Measurements from ENCODE around the gene STK32B.

DNA sequence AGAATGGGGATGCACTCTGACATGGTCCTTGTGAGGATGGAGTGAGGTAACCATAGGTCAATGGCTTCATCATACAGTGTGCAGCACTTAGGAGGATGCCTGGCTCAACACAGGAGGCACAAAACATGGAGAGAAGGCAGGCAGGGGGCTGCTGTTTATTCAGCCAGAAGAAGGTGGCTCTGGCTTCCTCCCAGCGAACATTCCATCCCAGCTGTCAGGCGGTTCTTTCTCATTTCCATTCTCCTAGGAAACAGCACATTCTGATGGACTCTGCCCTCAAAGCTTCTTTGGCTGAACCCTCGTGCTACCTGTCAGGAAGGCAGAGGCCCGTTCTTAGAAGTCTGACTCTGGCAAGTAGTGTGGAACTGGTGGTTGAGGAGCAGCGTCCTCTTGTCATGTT is 18.6 kb downstream of the STK32B start:
- TF ChIP-seq, protein P1, sequence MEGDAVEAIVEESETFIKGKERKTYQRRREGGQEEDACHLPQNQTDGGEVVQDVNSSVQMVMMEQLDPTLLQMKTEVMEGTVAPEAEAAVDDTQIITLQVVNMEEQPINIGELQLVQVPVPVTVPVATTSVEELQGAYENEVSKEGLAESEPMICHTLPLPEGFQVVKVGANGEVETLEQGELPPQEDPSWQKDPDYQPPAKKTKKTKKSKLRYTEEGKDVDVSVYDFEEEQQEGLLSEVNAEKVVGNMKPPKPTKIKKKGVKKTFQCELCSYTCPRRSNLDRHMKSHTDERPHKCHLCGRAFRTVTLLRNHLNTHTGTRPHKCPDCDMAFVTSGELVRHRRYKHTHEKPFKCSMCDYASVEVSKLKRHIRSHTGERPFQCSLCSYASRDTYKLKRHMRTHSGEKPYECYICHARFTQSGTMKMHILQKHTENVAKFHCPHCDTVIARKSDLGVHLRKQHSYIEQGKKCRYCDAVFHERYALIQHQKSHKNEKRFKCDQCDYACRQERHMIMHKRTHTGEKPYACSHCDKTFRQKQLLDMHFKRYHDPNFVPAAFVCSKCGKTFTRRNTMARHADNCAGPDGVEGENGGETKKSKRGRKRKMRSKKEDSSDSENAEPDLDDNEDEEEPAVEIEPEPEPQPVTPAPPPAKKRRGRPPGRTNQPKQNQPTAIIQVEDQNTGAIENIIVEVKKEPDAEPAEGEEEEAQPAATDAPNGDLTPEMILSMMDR (IDR thresholded peaks at IDR 0.05): no peak
- TF ChIP-seq POLR2A (IDR thresholded peaks at IDR 0.05): no peak
